HG03520 (cell line): ENCODE results near the gene MAP2K5.

Source experiments
- ATAC-seq: cut with Tn5 transposase; IDR thresholded peaks from one replicate; pipeline ENCODE4 v1.9.1; 2021; ENCODE audit warnings: mild to moderate bottlenecking, moderate library complexity; ENCODE audit not compliant: unreplicated experiment

Gene MAP2K5

DNA sequence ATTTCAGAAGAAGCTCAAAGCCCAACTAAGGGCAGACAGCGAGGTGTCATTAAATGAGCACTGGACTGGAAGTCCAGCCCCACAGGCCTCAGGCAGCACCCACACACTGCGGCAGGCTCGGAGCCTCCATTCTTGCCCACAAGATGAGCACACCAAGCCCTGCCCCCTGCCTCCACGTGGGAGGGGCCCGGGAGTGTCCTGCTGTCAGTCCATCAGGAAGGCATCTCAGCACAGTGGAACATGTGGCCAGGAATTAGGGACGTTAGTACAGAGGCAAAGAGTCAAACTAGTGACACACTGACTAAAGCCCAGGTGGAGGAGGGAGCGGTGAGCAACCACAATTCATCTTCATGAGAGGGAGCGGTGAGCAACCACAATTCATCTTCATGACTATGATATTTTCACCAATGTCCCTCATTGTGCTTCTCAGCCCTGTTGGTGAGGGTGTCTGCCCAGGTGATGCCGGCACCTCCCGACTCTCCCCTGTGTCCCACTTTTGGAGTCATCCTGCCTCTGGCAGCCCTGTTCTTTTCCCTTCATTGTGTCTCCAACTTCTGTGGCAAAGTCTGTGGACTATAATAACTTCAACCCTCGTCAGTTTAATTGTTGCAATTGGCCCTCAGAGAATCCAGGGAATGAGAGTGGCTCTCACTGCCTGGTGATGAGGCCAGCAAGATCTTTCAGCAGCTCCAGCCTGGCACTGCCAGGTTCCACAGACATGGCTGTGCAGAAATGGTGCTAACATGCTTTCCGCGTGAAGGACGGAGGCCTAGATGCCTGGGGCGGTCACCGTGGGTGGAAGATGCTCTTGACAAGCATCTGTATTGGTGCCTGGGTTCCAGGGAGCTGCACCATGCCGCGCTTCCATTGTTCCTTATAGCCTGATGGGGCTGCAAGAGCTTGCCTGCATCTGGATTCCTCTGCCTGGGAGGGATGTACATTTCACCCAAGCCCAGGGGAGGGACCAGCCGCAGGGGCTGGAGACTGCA lies 259.7 kb downstream of the MAP2K5 start:
- no peak for ATAC-seq

DNA sequence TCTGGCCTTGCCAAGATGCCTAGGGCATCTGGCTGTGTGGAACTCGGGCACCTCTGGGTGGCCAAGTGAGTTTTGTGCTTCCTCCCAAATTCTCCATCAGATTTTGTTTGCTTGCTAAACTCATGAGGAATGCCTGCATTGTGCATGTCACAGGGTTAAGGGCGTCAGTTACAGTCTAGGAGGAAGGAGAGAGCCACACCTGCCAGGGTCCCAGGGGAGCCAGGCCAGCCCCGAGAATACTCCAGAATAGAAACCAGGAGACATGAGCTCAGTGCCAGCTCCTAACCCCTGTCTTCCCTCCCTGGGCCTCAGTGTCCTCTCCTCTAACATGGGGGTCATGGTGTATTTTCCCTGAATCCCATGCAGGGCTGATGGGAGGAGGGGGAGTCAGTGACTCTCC lies 260.8 kb downstream of the MAP2K5 start:
- no peak for ATAC-seq

DNA sequence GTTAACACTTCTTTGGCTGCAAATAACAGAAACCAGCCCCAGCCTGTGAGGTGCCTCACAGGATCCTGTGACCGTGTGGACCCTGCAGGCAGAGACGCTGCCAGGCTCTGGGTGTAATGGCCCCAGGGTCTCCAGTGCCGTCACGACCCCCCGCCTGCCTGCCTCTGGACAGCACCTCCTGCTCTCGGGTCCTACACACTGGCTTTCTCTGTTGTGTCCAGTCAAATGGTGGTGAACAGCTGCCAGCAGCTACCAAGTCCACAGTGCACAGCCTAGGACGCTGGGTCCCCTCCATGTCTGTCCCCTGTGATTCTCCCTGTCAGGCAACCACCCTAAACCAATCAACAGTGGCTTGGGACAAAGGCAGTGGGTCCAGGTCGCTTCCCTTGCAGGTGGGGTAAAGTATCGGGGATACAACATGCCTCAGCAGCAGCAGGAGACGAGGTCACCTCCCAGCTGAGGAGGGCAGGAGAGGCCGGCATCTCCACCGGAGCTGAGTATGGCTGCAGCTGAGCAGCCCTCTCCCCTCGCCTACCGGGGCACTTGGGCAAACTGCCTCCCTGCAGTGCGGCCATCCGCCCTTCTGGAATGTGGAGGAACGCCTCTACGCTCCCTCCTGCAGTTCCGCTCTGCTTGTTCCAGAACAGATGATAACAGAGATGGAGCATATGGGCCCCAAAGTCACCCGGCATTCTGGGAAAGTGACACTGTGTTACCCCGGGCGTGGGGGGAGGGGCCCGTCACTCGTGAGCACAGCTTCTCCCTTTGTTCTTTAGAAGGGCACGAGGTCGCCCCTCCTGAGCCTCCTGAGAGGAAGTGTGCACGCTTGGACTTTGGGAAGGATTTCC lies 261.7 kb downstream of the MAP2K5 start:
- no peak for ATAC-seq

DNA sequence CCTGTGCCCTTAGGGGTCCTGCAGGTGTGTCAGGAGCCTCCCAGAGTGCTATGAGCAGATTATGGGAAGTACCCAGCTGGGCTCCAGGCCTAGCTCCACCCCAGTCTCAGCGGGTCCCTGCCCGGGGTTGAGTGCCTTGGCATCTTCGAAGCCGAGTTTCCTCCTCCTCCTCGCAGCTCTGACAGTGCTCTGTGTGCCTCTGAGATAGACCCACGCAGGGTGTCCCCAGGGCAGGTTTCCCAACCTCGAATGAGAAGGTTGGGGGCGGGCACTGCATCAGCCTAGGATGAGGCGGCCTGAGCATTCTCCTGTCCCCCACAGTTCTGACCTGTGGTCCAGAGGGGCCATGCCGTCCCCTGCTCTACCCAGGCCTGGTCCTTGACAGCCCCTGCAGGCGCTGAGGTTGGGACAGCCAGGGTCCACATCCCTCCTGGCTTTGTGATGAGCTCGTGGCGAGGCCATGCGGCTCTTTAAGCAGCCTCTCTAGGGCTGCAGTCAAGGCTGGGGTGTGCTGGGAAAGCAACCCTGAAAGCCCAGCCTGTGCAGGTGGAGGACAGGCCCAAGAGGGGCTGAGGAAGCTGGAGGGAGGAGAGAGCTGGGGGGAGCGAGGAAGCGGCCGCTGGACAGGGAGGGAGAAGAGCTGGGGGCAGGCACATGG lies 262.6 kb downstream of the MAP2K5 start:
- ATAC-seq: no peak

DNA sequence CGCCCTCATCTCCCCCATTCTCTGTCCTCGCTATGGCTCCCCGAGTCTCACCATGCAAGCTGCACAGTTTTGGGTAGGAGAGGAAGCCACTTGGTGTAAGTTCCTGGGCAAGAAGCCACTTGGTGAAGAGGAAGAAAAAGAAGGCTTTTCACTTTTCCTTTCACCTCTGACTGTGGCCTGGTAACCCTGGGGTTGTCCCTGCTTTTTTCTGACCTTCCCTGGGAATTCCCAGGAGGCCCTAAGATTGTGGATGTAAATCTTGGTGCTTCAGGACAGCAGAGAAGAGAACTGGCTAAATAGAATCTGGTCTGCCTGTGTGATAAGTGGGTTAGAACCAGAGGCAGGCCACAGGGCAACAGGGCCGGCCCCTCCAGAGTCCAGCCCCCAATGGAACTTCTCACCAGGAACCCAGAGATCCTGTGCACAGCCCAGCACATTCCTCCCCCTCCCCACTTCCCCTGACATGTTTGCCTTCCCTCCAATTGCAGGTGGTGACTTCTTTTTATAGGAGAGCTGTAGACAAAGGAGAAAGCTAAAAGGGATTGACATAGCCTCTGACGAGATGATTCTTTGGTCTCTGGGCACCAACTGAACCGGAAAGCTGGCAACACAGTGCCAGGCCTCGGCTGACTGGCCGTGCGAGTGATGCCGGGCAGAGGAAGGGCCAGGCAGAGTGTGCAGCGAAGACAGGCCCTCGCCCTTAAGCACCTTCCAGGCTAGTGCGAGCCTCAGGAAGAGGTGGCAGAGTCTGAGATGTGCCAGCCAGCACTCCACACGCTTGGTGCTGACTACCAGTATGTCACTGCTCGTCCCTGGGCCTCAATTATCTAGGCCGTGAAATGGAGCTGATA lies 263.4 kb downstream of the MAP2K5 start:
- ATAC-seq: no peak

DNA sequence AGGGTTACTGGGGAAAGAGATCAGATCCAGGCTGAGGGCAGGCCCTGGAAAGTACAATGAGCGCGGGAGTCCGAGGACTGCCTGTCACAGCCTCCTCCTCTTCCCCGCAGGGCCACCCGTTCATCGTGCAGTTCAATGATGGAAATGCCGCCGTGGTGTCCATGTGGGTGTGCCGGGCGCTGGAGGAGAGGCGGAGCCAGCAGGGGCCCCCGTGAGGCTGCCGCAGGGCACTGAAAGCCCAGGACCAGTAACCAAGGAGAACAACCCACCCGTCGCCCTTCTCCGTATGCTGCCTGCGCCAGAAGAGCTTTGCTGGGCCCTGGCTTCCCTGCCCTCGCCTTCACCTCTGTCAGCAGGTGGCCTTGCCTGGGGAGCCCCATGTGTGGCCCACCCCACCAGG lies 264.0 kb downstream of the MAP2K5 start:
- ATAC-seq: no peak

DNA sequence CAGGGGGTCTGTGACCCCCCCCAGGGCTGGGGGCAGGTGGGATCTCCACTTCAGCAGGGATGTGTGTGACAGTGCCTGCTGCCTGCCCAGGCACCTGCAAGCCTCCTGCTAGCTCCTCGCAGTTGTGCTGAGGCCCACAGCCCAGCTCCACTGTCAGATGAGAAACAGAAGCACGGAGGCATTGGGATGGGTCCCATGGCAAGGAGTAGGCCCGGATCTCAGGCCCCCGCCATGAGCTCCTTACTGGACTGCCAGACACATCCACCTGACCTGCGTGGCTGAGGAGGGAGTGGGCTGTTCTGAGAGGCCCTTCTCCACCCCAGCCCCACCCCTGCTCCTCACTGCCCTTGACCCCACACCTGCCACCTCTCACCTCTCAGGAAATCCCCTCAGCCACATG lies 264.6 kb downstream of the MAP2K5 start:
- ATAC-seq: no peak

DNA sequence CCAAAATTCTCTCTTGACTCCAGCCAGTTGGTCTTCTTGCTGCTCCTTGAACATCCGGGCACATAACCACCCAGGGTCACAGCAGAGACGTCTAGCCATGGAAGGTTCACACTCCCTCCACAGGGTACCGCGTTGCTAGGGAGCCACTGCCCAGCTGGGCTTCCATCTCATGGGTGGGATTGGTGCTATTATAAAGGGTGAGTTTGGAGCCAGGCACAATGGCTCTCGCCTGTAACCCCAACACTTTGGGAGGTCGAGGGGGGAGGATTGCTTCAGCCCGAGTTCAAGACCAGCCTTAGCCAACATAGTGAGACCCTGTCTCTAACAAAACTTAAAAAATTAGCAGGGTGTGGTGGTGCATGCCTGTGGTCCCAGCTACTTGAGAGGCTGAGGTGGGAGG lies 265.3 kb downstream of the MAP2K5 start:
- no peak for ATAC-seq

DNA sequence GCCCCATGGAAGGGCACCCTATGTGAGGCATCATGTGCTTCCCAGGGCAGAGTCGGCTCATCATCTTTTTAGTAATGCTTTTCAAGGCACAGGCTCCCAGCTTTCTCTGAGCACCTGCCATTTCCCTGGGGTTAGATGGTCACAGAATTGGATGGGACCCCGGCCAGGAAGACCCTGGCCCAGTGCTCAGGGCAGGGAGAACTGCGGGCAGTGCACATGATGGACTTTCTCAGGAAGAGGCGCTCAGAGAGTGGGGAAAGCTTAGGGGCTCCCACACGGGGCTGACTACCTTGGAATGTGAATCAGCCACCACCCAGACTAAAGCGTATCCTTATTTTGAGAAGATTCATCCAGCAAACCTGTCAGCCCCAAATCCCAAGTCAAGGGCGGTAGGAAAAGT lies 266.3 kb downstream of the MAP2K5 start:
- ATAC-seq: no peak

DNA sequence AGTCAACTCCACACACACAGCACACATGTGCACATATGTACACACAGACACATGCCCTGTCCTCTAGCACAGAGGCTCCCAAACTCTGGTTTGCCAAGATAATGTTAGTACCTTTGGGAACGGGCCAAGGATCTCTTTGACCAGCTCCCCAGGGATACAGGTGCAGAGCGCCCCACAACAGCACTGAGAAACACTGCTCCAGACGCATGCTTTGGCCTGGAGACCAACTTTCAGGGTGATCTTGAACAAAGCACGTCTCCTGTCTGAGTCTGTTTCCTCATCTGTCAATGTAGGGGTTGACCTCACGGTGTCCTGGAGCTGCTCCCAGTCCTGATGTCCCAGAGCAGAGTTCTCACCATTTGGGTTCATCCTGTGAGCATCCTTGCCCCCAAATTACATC lies 266.9 kb downstream of the MAP2K5 start:
- no peak for ATAC-seq

DNA sequence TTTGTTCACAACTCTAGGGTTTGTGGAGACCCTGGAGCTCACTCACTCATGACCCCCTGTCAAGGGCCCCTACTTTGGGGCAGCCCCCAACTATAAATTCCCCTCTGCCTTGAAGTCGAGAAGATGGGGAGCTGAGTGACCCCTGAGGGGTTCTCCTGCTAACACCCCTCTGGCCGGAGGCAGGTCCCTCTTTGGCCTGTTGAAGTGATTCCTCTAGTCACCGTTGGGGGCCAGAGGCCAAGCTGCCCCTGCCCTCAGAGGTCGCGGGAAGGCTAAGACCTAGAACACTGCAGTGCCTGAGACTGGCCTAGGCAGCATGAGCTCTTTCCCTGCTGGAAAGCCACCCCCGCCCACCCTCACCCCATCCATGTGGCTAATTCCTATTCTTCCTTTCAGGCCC lies 267.4 kb downstream of the MAP2K5 start:
- ATAC-seq: no peak

DNA sequence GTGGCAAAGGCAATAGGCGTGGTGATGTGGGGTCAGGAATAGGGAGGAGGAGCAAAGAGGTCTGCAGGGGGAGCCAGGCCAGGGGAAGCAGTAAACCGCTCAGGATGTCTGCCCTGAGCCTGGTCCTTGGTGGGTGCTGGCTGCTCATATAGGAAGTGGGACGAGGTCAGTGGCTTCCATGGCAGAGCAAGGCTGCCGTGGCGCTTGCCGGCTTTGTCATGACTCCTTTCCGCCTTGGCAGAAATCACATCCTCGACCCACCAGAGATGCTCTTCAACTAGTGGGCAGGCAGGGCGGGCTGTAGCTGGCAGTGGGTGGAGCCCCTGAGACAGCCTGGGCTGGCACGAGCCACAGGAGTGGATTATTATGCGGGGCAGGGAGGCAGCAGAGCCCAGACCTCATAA lies 269.7 kb downstream of the MAP2K5 start:
- ATAC-seq: no peak

DNA sequence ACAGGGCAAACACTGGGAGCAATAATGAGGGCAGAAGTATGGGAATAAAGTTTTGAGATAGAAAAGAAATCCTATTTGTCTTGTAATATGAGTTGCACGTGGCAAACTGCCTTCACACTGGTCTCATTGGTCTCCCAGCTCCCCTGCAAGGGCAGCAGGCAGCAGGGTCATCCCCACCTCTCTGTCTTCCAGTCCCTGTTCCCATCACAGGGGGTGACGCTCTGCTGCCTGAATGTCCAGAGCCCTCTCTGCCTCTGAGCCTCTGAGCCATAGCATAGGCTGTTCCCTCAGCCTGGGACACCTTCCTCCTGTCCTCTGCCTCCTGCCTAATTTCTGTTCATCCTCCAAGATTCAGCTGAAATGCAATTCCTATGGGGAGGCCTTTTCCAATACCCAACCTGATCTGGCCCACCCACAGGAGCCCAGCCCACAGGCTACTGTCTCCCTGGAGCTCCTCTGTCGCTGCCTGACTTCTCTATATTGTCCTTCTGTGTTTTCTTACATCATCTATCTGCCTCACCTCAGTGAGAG lies 270.7 kb downstream of the MAP2K5 start:
- ATAC-seq: no peak

DNA sequence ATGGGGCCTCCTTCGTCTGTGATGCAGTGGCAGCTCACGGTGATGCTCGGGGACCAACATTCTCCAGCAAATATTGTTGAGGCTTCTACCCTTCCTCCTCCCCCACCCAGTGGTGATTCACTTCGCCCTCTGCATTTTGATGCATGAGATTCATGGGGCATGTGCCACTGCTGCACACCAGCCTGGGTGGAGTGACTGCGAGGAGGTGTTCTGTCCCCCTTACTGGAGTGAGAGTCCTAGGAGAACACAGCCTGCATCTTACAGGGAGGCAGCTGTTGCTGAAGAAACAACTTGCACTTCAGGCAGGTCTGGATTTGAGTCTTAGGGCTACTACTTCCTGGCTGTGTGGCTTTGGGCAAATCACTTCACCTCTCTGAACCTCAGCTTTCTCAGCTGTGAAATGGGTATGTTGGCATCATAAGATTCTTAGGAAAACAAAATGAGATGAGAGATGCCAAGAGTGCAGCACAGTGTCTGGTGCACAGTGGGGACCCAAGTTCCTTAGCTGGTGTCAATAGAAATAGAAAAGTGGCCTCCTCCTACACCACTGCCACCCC lies 272.6 kb downstream of the MAP2K5 start:
- ATAC-seq: no peak

DNA sequence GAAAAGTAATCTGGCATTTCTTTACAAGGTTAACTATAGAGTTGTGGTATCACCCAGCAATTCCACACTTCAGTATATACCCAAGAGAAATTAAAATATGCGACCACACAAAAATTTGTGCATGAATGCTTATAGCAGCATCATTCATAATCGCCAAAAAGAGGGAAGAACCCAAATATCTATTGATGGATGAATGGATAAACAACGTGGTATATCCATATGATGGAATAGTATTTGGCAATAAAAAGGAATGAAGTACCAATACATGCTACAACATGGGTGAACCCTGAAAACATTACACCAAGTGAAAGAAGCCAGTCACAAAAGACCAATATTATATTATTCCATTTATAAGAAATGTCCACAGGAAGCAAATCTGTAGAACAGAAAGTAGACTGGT lies 274.2 kb downstream of the MAP2K5 start:
- no peak for ATAC-seq

DNA sequence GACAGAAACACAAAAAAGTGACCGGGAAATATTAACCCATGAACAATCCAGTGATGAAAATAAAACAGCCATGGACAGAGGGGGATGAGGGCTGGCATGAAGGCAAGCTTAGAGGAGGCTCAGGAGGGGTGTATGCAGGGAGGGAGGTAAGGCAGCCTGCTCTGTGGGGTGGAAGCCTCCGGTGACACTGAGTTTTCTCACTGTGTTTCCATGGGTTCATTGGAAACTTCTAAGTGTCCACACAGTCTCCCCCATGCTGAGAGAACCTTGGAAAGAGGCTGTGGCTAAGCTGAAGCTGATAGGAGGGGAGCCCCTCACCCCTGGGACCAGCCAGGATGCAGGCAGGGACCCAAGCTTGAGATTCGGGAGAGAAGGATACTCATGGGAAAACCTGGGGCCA lies 276.0 kb downstream of the MAP2K5 start:
- no peak for ATAC-seq

DNA sequence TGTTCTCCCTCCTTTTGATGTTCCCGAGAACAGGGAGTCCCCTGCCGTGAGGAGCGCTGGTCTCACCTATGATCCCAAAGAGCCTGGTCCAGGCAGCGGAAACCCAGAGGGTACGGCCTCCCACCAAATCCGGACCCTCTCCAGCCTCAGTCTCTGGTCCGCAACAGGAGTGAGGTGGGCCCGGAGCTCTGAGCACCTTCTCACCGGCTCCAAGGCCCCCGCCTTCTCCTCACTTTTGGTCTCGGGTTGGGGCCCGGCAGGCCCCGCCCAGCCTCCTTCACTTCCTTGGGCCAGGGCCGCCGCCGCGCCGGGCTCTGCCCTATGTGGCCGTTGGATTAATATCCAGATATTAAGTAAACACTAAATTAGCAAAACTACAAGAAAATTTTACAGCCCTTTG lies 277.1 kb downstream of the MAP2K5 start:
- no peak for ATAC-seq

DNA sequence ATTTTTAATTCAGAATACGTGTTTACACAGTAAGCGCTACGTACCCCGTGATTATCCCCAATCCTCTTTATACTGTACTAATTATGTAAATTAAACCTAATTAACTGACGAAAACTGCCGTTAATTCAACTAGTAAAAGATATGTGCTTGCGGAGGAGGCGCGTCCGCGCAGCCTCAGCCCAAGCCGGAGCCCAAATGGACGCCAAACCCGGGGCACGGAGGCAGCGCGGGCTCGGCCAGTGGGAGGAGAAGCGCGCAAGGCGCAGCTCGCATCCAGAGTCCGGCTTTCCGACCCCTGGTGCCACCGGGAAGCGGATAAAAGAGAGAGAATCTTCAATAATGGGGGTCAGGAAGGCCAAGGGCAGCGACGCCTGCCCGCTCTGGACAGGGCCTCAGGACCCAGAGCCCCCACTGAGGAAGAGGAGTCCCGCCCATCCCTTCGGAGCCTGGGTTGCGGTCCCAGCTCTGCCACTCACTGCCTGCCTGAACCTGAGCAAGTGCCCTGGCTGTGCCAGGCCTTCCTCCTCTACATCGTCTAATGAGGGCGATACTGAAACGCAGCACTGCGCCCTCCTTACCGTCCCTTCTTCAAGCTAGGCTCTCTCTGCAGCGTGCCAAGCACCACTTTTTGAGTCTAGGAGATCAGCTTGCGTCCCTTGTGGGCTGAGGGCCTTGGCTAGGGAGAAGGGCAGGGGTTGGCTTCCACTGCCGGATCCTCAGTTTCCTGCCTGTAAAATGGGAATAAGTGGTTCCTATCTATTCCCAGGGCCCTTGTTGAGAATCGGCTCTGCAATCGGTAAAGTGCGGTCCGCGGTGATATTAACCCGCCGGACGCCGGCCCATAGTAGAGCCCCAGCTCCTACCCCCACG lies 277.9 kb downstream of the MAP2K5 start:
- ATAC-seq: no peak
